Measurements from ENCODE around the gene CREB3L2. TPM values are rescaled to one million over a fixed set of nuclear protein-coding genes. Genes with fewer than 3 reads are reported as not detected.
A peak's percentile ranks its signal among the peaks of the same experiment; 100 is the strongest.

CREB3L2 gene
- total and polyA plus RNA-seq, 2 of the 4 experiments (the other 2 are of a cell fraction): 42.3 to 57.9 TPM

- Histone ChIP-seq H4K8ac (ENCODE audit: low read depth in 2 of 2, low read length in 2 of 2) (no peak overlapping the region; a peak in 1 of 4 replicates), H3K27ac (ENCODE audit: insufficient read depth, low read length) (no peak overlapping the region), H3K18ac (ENCODE audit: low read depth, low read length) (no peak overlapping the region), H3K79me1 (ENCODE audit: low read depth in 1 of 2, low read length in 2 of 2) (peaks cover 6 to 62% of the 10 kb centered on the region in 2 experiments), H3K9ac (ENCODE audit: low read depth, low read length) (no peak overlapping the region), H3K56ac (ENCODE audit: extremely low read depth, insufficient read depth, low read length) (no peak overlapping the region), H2BK15ac (ENCODE audit: low read depth, low read length) (no peak overlapping the region), H4K20me1 (ENCODE audit: insufficient read depth, low read length) (peaks cover 10% of the 10 kb centered on the region), H3K9me3 (ENCODE audit: control insufficient read depth, insufficient read depth, low read length) (peaks cover 5% of the 10 kb centered on the region), H3K9me1 (ENCODE audit: insufficient read depth, low read length) (peaks cover 36% of the 10 kb centered on the region), H3K14ac (replicated peaks; ENCODE audit: low read depth, low read length) (no peak overlapping the region), H4K91ac (ENCODE audit: insufficient read depth, low read depth, low read length) (no peak overlapping the region; the same call in 1 of the 2 replicates), H2BK120ac (ENCODE audit: low read depth, low read length) (no peak overlapping the region), H3K4me3 (ENCODE audit: insufficient read depth, low read depth, low read length) (no peak overlapping the region), H3K4me1 (ENCODE audit: control insufficient read depth, insufficient read depth, low read length) (peaks cover 19% of the 10 kb centered on the region), H2BK20ac (ENCODE audit: low read depth, low read length) (no peak overlapping the region; the same call in 1 of the 2 replicates), H2BK5ac (ENCODE audit: low read depth, low read length, poor library complexity, severe bottlenecking) (peak overlapping the region; percentile 1), H2AK9ac (replicated peaks; ENCODE audit: low read depth, low read length, poor library complexity) (no peak overlapping the region), H3K4ac (ENCODE audit: low read depth, low read length) (peak overlapping the region; percentile 39; the same call in 1 of the 2 replicates), H3K27me3 (ENCODE audit: control insufficient read depth, insufficient read depth, low read length) (no peaks in the 10 kb centered on the region), H3K36me3 (ENCODE audit: control insufficient read depth, insufficient read depth, low read length) (peaks cover 53% of the 10 kb centered on the region), H2AK5ac (ENCODE audit: low read depth, low read length) (peak overlapping the region; percentile 1; the same call in 1 of the 2 replicates), H4K5ac (ENCODE audit: low read depth, low read length) (no peak overlapping the region), H3K4me2 (ENCODE audit: low read depth, low read length) (no peak overlapping the region), H2AFZ (replicated peaks; ENCODE audit: low read length, poor library complexity) (no peak overlapping the region), H3K23ac (ENCODE audit: low read depth, low read length) (no peak overlapping the region)
- CTCF ChIA-PET: no interaction called here
- POLR2A ChIA-PET (ENCODE audit: unreplicated experiment): no interaction called here
- no peak for TF ChIP-seq FOS (IDR thresholded peaks at IDR 0.05; ENCODE audit: low read depth, low read length)
- no peak for TF ChIP-seq NFE2L2 (IDR thresholded peaks at IDR 0.05; ENCODE audit: low read depth, low read length)
- no peak for TF ChIP-seq MAZ (IDR thresholded peaks at IDR 0.05; ENCODE audit: borderline replicate concordance, low read depth, low read length)
- no peak for TF ChIP-seq RFX5 (IDR thresholded peaks at IDR 0.05; ENCODE audit: low read depth, low read length)
- no peak for TF ChIP-seq MXI1 (IDR thresholded peaks at IDR 0.05; ENCODE audit: borderline replicate concordance, low read depth, low read length)
- BruUV-seq (replicated peaks): no TSS peak
- ATAC-seq (ENCODE audit: low read depth) (no peak), DNase-seq (peak; percentile 33)
- intact Hi-C loops (cut with micrococcal nuclease) (no loop called here), in situ Hi-C loops (cut with MboI; ENCODE audit: low sequenced_read_pairs) (no loop called here), dilution Hi-C loops (cut with HindIII; ENCODE audit: low sequenced_read_pairs, unreplicated experiment) (no loop called here)
- 0% methylated on average over 1 of the region's 8 CpGs; no CpG with 5 or more reads in 1 of the 2 experiments for WGBS, 2 experiments (ENCODE audit: extremely low coverage in 2 of 2, insufficient read length in 1 of 2)
Measured at GRCh38 chr7:137878333-137878961, 123.4 kb downstream of the CREB3L2 start.
